ENCODE results near the gene ARHGEF6.

The ARHGEF6 gene

DNA sequence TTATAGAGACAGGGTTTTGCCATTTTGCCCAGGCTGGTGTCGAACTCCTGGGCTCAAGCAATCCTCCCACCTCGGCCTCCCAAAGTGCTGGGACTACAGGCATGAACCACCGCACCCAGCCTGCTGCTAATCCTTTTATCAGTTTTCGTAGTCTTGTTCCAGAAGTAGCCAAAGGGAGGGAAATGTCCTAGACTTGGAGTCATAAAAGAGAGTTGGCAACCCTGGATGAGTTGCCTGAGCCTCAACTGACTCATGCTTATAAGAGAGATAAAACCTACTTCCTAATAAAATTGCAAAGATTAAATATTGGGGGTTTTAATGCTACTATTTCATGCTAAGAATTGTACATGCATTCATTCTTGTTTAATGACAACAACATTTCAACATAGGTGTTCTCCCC, 88.5 kb downstream of the ARHGEF6 start:
- TF ChIP-seq POLR2A (IDR thresholded peaks at IDR 0.05; ENCODE audit: extremely low read depth, insufficient read length): no peak
- TF ChIP-seq MYC (IDR thresholded peaks at IDR 0.05; ENCODE audit: low read depth, low read length): no peak
- TF ChIP-seq, protein P1, sequence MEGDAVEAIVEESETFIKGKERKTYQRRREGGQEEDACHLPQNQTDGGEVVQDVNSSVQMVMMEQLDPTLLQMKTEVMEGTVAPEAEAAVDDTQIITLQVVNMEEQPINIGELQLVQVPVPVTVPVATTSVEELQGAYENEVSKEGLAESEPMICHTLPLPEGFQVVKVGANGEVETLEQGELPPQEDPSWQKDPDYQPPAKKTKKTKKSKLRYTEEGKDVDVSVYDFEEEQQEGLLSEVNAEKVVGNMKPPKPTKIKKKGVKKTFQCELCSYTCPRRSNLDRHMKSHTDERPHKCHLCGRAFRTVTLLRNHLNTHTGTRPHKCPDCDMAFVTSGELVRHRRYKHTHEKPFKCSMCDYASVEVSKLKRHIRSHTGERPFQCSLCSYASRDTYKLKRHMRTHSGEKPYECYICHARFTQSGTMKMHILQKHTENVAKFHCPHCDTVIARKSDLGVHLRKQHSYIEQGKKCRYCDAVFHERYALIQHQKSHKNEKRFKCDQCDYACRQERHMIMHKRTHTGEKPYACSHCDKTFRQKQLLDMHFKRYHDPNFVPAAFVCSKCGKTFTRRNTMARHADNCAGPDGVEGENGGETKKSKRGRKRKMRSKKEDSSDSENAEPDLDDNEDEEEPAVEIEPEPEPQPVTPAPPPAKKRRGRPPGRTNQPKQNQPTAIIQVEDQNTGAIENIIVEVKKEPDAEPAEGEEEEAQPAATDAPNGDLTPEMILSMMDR (IDR thresholded peaks at IDR 0.05; ENCODE audit: low read depth, low read length): no peak
- no peak for TF ChIP-seq MAX (IDR thresholded peaks at IDR 0.05; ENCODE audit: low read depth, low read length)
- no peak overlapping the region for H3K4me3 ChIP-seq (ENCODE audit: low read depth, low read length)
- no peak for DNase-seq (ENCODE audit: low read depth)

GRCh38 chrX:136691028-136691809, 89.5 kb downstream of the ARHGEF6 start:
- TF ChIP-seq MAX (IDR thresholded peaks at IDR 0.05; ENCODE audit: low read depth, low read length) (no peak), MYC (IDR thresholded peaks at IDR 0.05; ENCODE audit: low read depth, low read length) (no peak), POLR2A (IDR thresholded peaks at IDR 0.05; ENCODE audit: extremely low read depth, insufficient read length) (no peak)
- TF ChIP-seq, protein P1 (IDR thresholded peaks at IDR 0.05; ENCODE audit: low read depth, low read length): no peak
- no peak overlapping the region for H3K4me3 ChIP-seq (ENCODE audit: low read depth, low read length)
- DNase-seq (ENCODE audit: low read depth): no peak

GRCh38 chrX:136689436-136689835, 91.3 kb downstream of the ARHGEF6 start:
- DNase-seq (ENCODE audit: low read depth): no peak
- TF ChIP-seq MAX (IDR thresholded peaks at IDR 0.05; ENCODE audit: low read depth, low read length) (no peak), POLR2A (IDR thresholded peaks at IDR 0.05; ENCODE audit: extremely low read depth, insufficient read length) (no peak)
- no peak overlapping the region for H3K4me3 ChIP-seq (ENCODE audit: low read depth, low read length)

- DNase-seq (ENCODE audit: low read depth): no peak
- TF ChIP-seq, protein P1 (IDR thresholded peaks at IDR 0.05; ENCODE audit: low read depth, low read length): no peak
- TF ChIP-seq MYC (IDR thresholded peaks at IDR 0.05; ENCODE audit: low read depth, low read length) (no peak), POLR2A (IDR thresholded peaks at IDR 0.05; ENCODE audit: extremely low read depth, insufficient read length) (no peak), MAX (IDR thresholded peaks at IDR 0.05; ENCODE audit: low read depth, low read length) (no peak)
- no peak overlapping the region for H3K4me3 ChIP-seq (ENCODE audit: low read depth, low read length)
Observed at GRCh38 chrX:136687457-136687856, 93.3 kb downstream of the ARHGEF6 start.

GRCh38 chrX:136684120-136684519, 96.6 kb downstream of the ARHGEF6 start:
- TF ChIP-seq MAX (IDR thresholded peaks at IDR 0.05; ENCODE audit: low read depth, low read length) (no peak), POLR2A (IDR thresholded peaks at IDR 0.05; ENCODE audit: extremely low read depth, insufficient read length) (no peak), MYC (IDR thresholded peaks at IDR 0.05; ENCODE audit: low read depth, low read length) (no peak)
- TF ChIP-seq, protein P1 (IDR thresholded peaks at IDR 0.05; ENCODE audit: low read depth, low read length): no peak
- no peak overlapping the region for H3K4me3 ChIP-seq (ENCODE audit: low read depth, low read length)
- no peak for DNase-seq (ENCODE audit: low read depth)

DNA sequence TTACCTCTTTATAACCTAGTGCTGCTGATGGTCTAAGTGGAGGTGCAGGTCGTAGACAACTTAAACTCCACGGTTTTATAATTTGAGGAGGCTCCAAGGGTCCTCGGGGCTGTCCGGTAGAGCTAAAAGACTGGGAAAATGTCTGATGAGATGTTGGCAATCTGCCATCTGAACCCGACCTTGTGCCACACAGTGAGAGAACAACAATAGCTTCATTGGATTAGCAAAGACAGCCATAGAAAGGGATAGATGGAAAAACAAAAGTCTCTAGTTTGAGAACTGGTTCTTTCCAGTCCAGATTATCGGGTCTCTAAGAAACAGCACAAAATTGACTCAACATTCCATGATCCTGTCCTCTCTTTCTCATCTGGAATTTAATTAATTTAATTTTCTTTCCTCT, 101.2 kb downstream of the ARHGEF6 start:
- H3K4me3 ChIP-seq (ENCODE audit: low read depth, low read length): no peak overlapping the region
- TF ChIP-seq, protein P1 (IDR thresholded peaks at IDR 0.05; ENCODE audit: low read depth, low read length): no peak
- TF ChIP-seq MYC (IDR thresholded peaks at IDR 0.05; ENCODE audit: low read depth, low read length) (no peak), MAX (IDR thresholded peaks at IDR 0.05; ENCODE audit: low read depth, low read length) (no peak), POLR2A (IDR thresholded peaks at IDR 0.05; ENCODE audit: extremely low read depth, insufficient read length) (no peak)
- DNase-seq (ENCODE audit: low read depth): no peak
